ENCODE results near the gene ADAMTS16.

The ADAMTS16 gene

DNA sequence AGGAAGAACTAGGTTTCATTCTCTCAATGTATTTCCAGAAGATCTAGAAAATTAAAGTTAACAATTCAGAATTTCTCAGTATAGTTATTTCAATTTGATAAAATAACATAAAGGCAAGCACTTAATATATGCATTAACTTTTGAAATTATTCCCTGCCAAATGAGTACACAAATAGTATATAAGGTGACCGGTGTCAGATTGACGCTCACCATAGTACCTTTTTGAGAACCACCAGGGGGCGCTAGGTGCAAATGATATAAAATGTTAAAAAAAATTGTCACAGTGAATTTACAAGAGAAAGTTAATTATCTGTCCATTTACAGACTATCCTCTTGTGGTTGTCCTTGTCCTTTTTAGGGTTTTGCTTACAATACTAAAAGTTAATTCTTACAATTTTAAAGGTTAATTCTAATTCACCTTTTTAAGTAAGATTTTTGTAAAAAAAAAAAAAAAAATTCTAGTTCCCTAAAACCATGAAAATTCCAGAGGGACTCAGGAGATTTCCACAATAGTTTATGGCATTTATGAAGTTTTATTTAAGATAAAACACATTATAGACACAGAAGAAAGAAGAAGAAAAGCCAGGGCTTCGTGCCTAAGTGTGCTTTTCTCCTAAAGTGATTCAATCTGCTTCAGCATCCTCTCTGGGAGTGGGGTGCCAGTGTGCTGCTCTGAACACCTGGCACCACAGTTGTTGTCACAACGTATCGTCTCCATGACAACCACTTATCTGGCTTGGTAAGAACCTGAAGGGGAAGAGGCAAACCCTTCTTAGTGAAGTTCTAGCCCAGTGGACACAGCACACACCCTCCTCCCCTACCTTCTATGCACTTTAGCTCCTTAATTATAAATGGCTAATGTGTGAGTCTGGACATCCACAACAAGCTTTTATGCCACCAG lies 1.7 kb downstream of the ADAMTS16 start:
- DNase-seq = peak; percentile 46

- DNase-seq = no peak
Observed at GRCh38 chr5:5144441-5144840, 4.3 kb downstream of the ADAMTS16 start.

DNA sequence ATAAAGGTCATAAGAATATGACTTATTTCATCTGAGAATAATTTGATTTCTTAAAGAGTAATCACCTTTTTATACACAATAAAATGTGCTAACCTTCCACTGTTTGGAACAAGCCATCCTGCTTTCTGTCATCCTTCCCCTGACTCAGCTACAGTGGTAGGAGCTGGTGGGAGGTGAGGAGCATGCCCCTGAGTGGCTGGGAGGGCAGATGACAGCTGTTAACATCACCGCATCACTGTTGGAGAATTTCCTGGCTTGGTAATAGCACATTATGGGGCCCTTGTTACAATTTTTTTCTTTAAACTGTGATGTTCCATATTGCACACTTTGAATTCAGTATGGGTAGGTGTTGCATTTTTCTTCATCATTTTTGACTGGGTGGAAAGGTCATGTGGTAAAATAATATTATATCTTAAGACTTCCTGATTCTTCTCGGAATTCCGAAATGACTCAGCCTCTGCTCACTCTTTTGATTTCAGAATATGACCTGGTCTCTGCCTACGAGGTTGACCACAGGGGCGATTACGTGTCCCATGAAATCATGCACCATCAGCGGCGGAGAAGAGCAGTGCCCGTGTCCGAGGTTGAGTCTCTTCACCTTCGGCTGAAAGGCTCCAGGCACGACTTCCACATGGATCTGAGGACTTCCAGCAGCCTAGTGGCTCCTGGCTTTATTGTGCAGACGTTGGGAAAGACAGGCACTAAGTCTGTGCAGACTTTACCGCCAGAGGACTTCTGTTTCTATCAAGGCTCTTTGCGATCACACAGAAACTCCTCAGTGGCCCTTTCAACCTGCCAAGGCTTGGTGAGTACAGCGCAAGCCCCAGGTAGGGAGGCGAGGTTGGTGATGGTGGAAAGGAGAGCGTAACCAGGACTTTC lies 5.8 kb downstream of the ADAMTS16 start:
- no peak for DNase-seq

- no peak for DNase-seq
Observed at GRCh38 chr5:5146530-5147160, 6.5 kb downstream of the ADAMTS16 start.

- DNase-seq = no peak
Observed at GRCh38 chr5:5149154-5149553, 9.0 kb downstream of the ADAMTS16 start.

DNA sequence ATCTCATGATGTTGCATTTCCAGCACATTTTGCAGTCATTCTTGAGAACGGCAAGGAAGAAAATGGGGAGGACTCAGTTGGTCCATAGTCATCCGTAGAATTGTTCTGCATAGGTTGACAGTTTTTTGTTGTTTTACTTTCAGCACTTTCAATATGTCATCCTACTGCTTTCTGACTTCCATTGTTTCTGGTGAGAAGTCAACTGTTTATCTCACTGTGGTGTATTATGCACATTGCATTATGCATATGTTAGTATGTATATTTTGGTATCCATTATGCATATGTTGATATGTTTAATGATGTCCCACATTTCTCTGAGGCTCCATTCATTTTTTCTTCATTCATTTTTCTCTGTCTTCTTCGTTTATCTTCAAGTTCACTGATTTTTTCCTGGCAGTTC lies 10.5 kb downstream of the ADAMTS16 start:
- no peak for DNase-seq

GRCh38 chr5:5154733-5155132 lies 14.6 kb downstream of the ADAMTS16 start:
- no peak for DNase-seq

DNA sequence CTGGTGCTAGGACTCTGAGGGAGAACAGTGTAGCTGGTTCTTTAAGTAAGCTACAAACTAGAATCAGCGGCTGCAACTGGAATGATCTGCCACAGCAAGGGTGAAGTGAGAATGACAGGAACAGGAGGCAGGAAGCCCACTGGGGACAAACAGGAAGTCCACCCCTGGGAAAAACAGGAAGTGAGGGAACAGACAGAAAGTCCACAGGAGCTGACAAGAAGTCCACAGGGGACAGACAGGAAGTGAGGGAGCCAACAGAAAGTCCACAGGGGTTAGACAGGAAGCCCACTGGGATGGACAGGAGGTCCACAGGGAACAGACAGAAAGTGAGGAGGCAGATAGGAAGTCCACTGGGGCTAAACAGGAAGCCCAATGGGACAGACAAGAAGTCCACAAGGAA lies 15.5 kb downstream of the ADAMTS16 start:
- no peak for DNase-seq

DNA sequence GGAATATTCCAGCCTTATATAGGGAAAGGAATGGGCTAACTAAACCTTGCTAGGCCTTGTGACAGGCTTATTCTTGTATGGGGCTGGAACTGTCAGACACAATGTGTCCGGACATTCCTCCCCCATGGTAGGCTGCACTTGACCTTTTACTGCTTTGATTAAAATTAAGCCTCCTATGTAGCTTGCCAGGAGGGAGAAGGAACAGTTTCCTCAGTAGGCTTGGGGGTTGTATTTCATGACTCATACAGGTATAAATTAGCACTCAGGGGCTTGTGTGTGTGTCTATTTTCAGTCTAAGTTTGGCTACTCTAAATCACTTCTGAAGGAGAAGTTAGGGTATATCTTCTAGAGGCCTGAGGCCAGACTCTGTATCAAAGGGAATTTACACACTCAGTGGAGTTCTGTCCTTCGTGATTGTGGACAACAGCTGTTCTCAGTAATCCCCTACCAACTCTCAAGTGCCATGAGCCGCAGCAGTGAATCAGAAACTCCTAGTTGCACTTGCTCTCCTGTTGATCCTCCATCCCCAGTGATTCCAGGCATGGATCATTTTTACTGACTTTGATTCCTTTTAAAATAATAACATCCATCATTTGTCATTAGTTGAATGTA lies 16.4 kb downstream of the ADAMTS16 start:
- DNase-seq = no peak

GRCh38 chr5:5158472-5158895 lies 18.4 kb downstream of the ADAMTS16 start:
- DNase-seq = no peak

GRCh38 chr5:5159282-5160103 lies 19.4 kb downstream of the ADAMTS16 start:
- no peak for DNase-seq

- DNase-seq = no peak
Observed at GRCh38 chr5:5164163-5164562, 24.0 kb downstream of the ADAMTS16 start.

DNA sequence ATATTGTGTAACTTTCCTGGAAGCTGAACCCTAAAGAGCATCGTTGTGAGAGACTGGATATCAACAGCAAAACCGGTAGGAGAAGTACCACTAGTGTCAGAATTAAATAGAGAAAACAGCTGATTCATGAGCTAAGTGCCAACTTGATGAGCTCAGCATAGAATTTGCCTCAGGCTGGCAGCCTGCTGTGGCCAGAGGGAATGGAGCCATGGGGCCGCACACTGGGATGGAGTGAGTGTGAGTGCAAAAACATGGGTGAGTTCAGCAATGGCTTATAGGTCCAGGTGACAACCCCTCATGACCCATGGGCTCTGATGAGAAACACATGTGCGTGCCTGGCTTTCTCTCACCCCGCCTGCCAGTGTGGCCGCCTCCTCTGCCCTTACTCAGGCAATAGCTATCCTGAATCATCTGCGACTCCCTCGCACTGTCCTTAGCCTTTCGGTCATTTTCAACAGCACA lies 25.4 kb downstream of the ADAMTS16 start:
- no peak for DNase-seq

- no peak for DNase-seq
Observed at GRCh38 chr5:5169466-5169865, 29.3 kb downstream of the ADAMTS16 start.

DNA sequence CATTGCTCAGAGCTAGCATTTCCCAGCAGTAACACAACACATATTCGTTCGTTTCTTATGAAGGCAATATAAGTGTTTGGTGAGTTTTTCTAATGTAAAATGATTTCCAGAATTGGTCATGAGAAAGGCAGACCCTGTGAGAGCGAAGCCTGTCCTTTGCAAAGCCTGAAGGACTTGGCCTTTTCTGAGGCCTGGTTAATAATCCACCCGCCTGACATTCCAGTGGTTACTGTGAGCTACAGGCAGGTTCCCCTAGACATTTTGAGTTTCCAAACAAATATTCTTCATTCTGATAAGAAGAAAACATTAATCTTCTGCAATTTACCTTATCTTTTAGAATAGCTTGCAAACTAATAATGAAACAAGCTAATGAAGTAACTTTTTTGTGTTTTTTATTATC lies 38.0 kb downstream of the ADAMTS16 start:
- DNase-seq = no peak

DNA sequence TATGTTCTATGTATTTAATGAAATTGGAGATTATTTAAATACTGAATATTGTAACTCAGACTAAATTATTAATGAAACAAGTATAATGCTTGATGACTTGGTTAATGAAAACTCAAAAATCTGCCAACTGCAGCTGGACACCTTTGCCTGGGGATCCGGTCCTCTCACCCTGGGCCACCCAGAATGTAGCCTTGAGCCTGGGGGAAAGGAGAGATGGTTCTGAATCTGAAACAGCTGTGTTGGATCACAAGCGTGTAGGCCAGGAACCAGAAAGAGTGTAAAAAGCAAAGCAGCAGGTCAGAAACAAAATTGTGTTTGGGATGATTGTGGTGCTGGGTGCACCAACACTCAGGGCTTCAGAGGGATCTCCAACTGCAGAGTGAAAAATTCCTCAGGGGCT lies 38.5 kb downstream of the ADAMTS16 start:
- no peak for DNase-seq

DNA sequence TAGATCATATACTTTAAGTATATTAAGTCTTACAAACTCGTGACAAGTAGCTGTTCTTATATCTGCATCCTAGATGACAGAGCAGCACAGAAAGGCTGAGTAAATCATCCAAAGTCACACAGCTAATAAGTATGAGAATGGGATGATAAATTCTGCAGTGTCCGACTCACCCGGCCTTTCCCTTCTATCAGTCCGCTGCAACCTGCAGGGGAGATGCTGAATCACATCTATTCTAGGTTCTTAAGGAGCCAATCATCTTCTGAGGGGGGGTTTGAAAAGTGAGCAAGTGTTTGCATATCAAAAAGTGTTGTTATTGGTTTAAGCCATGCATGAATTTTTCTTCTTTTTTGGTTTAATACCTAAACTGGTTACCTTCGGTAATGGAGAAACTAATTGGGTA lies 38.9 kb downstream of the ADAMTS16 start:
- DNase-seq = no peak

DNA sequence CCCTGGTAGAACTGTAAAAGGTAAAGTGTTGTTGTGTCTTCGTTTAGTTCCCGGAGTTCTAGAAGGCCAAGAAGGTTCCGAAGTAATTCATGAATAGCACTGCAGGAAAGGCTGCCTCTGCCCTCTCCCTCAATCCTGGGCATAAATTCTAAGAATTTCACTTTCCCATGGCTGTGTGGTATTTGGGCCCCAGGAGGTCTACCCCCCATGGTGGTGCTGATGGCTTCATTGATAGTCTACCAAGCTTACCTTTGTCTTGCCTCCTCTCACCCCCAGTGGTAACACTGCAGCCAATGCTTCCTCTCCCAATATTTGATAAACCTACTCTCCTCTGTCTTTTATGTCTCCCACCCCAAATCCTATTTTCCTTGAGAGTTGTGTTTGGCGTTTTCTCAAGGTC lies 39.5 kb downstream of the ADAMTS16 start:
- DNase-seq = no peak

DNA sequence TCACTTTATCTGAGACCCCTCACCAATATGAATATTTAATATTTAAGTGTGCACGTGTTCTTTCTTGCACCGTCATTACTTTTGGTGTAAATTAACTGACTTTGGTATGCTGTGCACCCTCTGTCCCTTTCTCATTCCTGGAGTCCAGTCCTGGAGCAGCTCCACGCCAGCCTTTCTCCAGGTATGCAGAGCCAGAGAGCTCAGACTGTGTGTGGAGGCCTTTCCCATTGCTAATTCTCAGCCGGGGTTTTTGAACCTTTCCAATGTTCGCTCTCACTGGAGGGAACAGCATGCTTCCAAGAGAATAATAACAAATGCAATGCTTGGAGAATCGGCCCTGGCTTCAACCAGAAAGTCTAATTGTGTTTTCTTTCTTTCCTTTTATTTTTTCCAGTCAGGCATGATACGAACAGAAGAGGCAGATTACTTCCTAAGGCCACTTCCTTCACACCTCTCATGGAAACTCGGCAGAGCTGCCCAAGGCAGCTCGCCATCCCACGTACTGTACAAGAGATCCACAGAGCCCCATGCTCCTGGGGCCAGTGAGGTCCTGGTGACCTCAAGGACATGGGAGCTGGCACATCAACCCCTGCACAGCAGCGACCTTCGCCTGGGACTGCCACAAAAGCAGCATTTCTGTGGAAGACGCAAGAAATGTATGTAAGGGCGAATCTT lies 41.7 kb downstream of the ADAMTS16 start:
- no peak for DNase-seq

GRCh38 chr5:5182508-5183188 lies 42.5 kb downstream of the ADAMTS16 start:
- no peak for DNase-seq

Measured in NCI-H2029 treated with DMSO at 0.1 percent for 48 hours (cell line).